HepG2 (cell line): ENCODE measurements around the gene PTF1A. TPM values are rescaled to one million over a fixed set of nuclear protein-coding genes. Genes with fewer than 3 reads are reported as not detected.

ENCODE experiments used
- CBX2 ChIP-seq, 2 experiments: fragments of 200-600 bp in 1 of 2; sonication (generic); formaldehyde crosslinking in 1 of 2; IDR thresholded peaks; 2 replicates each; pipeline versions ENCODE4 v1.7.0 to v1.8.1; 2018 to 2022; ENCODE audit warnings: low read depth in 2 of 2, low read length in 1 of 2, mild to moderate bottlenecking in 1 of 2, missing genetic modification reagents in 1 of 2
- FOXM1 ChIP-seq: sonication (generic); formaldehyde crosslinking; IDR thresholded peaks from 2 replicates; pipeline ENCODE4 v1.5.0; 2020; ENCODE audit warnings: missing genetic modification reagents
- SMARCC2 ChIP-seq: fragments of 450-650 bp; IDR thresholded peaks from 2 replicates; pipeline ENCODE4 v1.6.1; 2017; ENCODE audit warnings: antibody characterized with exemption, mild to moderate bottlenecking
- SUZ12 ChIP-seq: fragments of 150-350 bp; IDR thresholded peaks from 2 replicates; pipeline ENCODE4 v1.6.1; 2014; ENCODE audit warnings: low read depth, low read length
- TBL1XR1 ChIP-seq: fragments of 150-350 bp; IDR thresholded peaks from 2 replicates; pipeline ENCODE4 v1.6.1; 2014; ENCODE audit warnings: borderline replicate concordance, low read length; ENCODE audit not compliant: partially characterized antibody
- U2AF2 ChIP-seq: fragments of 200-400 bp; formaldehyde crosslinking; IDR thresholded peaks from 2 replicates; pipeline ENCODE4 v1.6.1; 2017; ENCODE audit warnings: low read depth, mild to moderate bottlenecking, low read length
- ZFP36L1 ChIP-seq: sonication (generic); formaldehyde crosslinking; IDR thresholded peaks from 2 replicates; pipeline ENCODE4 v1.8.0; 2022; ENCODE audit warnings: mild to moderate bottlenecking, missing genetic modification reagents, moderate library complexity
- ZFP36L2 ChIP-seq: sonication (generic); formaldehyde crosslinking; IDR thresholded peaks from 2 replicates; pipeline ENCODE4 v1.4.0; 2020; ENCODE audit warnings: missing genetic modification reagents
- ZNF501 ChIP-seq: sonication (generic); formaldehyde crosslinking; IDR thresholded peaks from 2 replicates; pipeline ENCODE4 v1.5.1; 2020; ENCODE audit warnings: mild to moderate bottlenecking, moderate library complexity, missing genetic modification reagents
- ZNF660 ChIP-seq: sonication (generic); formaldehyde crosslinking; IDR thresholded peaks from 2 replicates; pipeline ENCODE4 v1.5.1; 2020; ENCODE audit warnings: mild to moderate bottlenecking, low read depth, missing genetic modification reagents, borderline replicate concordance
- ZSCAN5A ChIP-seq: sonication (generic); formaldehyde crosslinking; IDR thresholded peaks from 2 replicates; pipeline ENCODE4 v1.8.0; 2022; ENCODE audit warnings: mild to moderate bottlenecking, missing genetic modification reagents, borderline replicate concordance
- polyA plus RNA-seq, 8 experiments: library from polyadenylated mRNA; depleted of rRNA in 3 of 8; stranded (reverse) in 7 of 8; unstranded in 1 of 8; fragments of >200 nt; fragmentation: Illumina TruSeq in 4 of 8; extraction: Trizol in 4 of 8; gene quantifications; 2 replicates each; pipeline versions ENCODE4 v1.2.1 to v1.2.3, GENCODE V29; 2011 to 2016; ENCODE audit warnings: low read depth in 4 of 8, missing spikeins in 1 of 8, mixed read lengths in 1 of 8; ENCODE audit not compliant: insufficient read depth in 1 of 8
- total RNA-seq, 5 experiments: library from RNA; depleted of rRNA; stranded (reverse); fragments of >200 nt; fragmentation: Illumina TruSeq; extraction: Trizol; gene quantifications; 2 replicates each; pipeline ENCODE4 v1.2.3, GENCODE V29; 2016; ENCODE audit warnings: low read depth in 1 of 5
- TF ChIP-seq, protein P1 (sequence below): IDR thresholded peaks from 2 replicates; pipeline ENCODE4 v1.6.1; 2016; ENCODE audit warnings: mild to moderate bottlenecking
- TF ChIP-seq, protein P2 (sequence below): sonication (generic); formaldehyde crosslinking; IDR thresholded peaks from 2 replicates; pipeline ENCODE4 v1.4.0; 2020; ENCODE audit warnings: missing genetic modification reagents
- TF ChIP-seq, protein P3 (sequence below): sonication (generic); formaldehyde crosslinking; IDR thresholded peaks from 2 replicates; pipeline ENCODE4 v1.4.0; 2020; ENCODE audit warnings: missing genetic modification reagents
- TF ChIP-seq, protein P4 (sequence below): sonication (generic); formaldehyde crosslinking; IDR thresholded peaks from 2 replicates; pipeline ENCODE4; 2020; ENCODE audit warnings: missing genetic modification reagents, mild to moderate bottlenecking, borderline replicate concordance
- TF ChIP-seq, protein P5 (sequence below): sonication (generic); formaldehyde crosslinking; IDR thresholded peaks from 2 replicates; pipeline ENCODE4 v1.8.0; 2022; ENCODE audit warnings: missing genetic modification reagents, low read depth, mild to moderate bottlenecking, borderline replicate concordance

PTF1A gene
- total and polyA plus RNA-seq, 2 of the 13 experiments (the other 11 are each of a cell fraction or from before 2014, with no cell fraction given): not detected

GRCh38 chr10:23186697-23187096 is 5.4 kb upstream of the PTF1A start (continued):
- TF ChIP-seq CBX2 (IDR thresholded peaks at IDR 0.05; ENCODE audit: low read depth, low read length): no peak
- no peak for TF ChIP-seq CBX2 (CRISPR knock-in tag; IDR thresholded peaks at IDR 0.05; ENCODE audit: low read depth)
- TF ChIP-seq ZFP36L2: no peak
- TF ChIP-seq, protein P1, sequence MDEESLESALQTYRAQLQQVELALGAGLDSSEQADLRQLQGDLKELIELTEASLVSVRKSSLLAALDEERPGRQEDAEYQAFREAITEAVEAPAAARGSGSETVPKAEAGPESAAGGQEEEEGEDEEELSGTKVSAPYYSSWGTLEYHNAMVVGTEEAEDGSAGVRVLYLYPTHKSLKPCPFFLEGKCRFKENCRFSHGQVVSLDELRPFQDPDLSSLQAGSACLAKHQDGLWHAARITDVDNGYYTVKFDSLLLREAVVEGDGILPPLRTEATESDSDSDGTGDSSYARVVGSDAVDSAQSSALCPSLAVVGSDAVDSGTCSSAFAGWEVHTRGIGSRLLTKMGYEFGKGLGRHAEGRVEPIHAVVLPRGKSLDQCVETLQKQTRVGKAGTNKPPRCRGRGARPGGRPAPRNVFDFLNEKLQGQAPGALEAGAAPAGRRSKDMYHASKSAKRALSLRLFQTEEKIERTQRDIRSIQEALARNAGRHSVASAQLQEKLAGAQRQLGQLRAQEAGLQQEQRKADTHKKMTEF (CRISPR knock-in tag): peak; percentile 79
- TF ChIP-seq, protein P2, sequence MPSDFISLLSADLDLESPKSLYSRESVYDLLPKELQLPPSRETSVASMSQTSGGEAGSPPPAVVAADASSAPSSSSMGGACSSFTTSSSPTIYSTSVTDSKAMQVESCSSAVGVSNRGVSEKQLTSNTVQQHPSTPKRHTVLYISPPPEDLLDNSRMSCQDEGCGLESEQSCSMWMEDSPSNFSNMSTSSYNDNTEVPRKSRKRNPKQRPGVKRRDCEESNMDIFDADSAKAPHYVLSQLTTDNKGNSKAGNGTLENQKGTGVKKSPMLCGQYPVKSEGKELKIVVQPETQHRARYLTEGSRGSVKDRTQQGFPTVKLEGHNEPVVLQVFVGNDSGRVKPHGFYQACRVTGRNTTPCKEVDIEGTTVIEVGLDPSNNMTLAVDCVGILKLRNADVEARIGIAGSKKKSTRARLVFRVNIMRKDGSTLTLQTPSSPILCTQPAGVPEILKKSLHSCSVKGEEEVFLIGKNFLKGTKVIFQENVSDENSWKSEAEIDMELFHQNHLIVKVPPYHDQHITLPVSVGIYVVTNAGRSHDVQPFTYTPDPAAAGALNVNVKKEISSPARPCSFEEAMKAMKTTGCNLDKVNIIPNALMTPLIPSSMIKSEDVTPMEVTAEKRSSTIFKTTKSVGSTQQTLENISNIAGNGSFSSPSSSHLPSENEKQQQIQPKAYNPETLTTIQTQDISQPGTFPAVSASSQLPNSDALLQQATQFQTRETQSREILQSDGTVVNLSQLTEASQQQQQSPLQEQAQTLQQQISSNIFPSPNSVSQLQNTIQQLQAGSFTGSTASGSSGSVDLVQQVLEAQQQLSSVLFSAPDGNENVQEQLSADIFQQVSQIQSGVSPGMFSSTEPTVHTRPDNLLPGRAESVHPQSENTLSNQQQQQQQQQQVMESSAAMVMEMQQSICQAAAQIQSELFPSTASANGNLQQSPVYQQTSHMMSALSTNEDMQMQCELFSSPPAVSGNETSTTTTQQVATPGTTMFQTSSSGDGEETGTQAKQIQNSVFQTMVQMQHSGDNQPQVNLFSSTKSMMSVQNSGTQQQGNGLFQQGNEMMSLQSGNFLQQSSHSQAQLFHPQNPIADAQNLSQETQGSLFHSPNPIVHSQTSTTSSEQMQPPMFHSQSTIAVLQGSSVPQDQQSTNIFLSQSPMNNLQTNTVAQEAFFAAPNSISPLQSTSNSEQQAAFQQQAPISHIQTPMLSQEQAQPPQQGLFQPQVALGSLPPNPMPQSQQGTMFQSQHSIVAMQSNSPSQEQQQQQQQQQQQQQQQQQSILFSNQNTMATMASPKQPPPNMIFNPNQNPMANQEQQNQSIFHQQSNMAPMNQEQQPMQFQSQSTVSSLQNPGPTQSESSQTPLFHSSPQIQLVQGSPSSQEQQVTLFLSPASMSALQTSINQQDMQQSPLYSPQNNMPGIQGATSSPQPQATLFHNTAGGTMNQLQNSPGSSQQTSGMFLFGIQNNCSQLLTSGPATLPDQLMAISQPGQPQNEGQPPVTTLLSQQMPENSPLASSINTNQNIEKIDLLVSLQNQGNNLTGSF (CRISPR knock-in tag): no peak
- TF ChIP-seq ZFP36L1 (CRISPR knock-in tag): peak; percentile 77
- no peak for TF ChIP-seq U2AF2
- TF ChIP-seq, protein P3, sequence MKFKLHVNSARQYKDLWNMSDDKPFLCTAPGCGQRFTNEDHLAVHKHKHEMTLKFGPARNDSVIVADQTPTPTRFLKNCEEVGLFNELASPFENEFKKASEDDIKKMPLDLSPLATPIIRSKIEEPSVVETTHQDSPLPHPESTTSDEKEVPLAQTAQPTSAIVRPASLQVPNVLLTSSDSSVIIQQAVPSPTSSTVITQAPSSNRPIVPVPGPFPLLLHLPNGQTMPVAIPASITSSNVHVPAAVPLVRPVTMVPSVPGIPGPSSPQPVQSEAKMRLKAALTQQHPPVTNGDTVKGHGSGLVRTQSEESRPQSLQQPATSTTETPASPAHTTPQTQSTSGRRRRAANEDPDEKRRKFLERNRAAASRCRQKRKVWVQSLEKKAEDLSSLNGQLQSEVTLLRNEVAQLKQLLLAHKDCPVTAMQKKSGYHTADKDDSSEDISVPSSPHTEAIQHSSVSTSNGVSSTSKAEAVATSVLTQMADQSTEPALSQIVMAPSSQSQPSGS (CRISPR knock-in tag): peak; percentile 18; the same call in 1 of the 2 replicates
- TF ChIP-seq TBL1XR1: no peak
- no peak for TF ChIP-seq ZSCAN5A (CRISPR knock-in tag)
- no peak for TF ChIP-seq SUZ12
- no peak for TF ChIP-seq SMARCC2
- TF ChIP-seq ZNF660 (CRISPR knock-in tag): no peak
- no peak for TF ChIP-seq FOXM1 (CRISPR knock-in tag)
- no peak for TF ChIP-seq ZNF501 (CRISPR knock-in tag)
- TF ChIP-seq, protein P4, sequence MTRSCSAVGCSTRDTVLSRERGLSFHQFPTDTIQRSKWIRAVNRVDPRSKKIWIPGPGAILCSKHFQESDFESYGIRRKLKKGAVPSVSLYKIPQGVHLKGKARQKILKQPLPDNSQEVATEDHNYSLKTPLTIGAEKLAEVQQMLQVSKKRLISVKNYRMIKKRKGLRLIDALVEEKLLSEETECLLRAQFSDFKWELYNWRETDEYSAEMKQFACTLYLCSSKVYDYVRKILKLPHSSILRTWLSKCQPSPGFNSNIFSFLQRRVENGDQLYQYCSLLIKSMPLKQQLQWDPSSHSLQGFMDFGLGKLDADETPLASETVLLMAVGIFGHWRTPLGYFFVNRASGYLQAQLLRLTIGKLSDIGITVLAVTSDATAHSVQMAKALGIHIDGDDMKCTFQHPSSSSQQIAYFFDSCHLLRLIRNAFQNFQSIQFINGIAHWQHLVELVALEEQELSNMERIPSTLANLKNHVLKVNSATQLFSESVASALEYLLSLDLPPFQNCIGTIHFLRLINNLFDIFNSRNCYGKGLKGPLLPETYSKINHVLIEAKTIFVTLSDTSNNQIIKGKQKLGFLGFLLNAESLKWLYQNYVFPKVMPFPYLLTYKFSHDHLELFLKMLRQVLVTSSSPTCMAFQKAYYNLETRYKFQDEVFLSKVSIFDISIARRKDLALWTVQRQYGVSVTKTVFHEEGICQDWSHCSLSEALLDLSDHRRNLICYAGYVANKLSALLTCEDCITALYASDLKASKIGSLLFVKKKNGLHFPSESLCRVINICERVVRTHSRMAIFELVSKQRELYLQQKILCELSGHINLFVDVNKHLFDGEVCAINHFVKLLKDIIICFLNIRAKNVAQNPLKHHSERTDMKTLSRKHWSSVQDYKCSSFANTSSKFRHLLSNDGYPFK: no peak
- TF ChIP-seq, protein P5, sequence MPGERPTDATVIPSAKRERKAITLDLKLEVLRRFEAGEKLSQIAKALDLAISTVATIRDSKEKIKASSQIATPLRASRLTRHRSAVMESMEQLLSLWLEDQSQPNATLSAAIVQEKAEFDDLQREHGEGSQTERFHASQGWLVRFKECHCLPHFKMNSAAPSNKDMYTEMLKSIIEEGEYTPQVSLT (CRISPR knock-in tag): no peak
